ENCODE measurements around the gene TPST2.

DNA sequence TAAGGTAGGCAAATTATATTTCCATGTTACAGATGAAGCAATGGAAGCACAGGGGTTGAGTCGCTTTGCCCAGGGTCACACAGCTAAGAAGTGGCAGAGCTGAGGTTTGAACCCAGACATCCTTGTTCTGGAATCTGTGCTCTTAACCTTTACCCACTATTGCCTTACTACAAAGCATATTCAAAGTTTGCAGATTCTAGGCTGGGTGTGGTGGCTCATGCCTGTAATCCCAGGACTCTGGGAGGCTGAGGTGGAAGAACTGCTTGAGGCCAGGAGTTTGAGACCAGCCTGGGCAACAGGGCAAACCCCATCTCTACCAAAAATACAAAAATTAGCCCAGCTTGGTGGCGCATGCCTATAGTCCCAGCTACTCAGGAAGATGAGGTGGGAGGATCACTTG is 49.8 kb downstream of the TPST2 start:
- TF ChIP-seq TAF1 (IDR thresholded peaks at IDR 0.05; ENCODE audit: borderline replicate concordance, insufficient read depth, low read length) (no peak), POLR2AphosphoS5 (IDR thresholded peaks at IDR 0.05; ENCODE audit: low read depth, low read length) (no peak), FOXP2 (optimal IDR thresholded peaks at IDR 0.05; ENCODE audit: borderline replicate concordance, extremely low read depth, extremely low read length, insufficient read depth) (no peak), SIN3A (IDR thresholded peaks at IDR 0.05; ENCODE audit: borderline replicate concordance, insufficient read depth, low read length) (no peak)
- TF ChIP-seq, protein P1, sequence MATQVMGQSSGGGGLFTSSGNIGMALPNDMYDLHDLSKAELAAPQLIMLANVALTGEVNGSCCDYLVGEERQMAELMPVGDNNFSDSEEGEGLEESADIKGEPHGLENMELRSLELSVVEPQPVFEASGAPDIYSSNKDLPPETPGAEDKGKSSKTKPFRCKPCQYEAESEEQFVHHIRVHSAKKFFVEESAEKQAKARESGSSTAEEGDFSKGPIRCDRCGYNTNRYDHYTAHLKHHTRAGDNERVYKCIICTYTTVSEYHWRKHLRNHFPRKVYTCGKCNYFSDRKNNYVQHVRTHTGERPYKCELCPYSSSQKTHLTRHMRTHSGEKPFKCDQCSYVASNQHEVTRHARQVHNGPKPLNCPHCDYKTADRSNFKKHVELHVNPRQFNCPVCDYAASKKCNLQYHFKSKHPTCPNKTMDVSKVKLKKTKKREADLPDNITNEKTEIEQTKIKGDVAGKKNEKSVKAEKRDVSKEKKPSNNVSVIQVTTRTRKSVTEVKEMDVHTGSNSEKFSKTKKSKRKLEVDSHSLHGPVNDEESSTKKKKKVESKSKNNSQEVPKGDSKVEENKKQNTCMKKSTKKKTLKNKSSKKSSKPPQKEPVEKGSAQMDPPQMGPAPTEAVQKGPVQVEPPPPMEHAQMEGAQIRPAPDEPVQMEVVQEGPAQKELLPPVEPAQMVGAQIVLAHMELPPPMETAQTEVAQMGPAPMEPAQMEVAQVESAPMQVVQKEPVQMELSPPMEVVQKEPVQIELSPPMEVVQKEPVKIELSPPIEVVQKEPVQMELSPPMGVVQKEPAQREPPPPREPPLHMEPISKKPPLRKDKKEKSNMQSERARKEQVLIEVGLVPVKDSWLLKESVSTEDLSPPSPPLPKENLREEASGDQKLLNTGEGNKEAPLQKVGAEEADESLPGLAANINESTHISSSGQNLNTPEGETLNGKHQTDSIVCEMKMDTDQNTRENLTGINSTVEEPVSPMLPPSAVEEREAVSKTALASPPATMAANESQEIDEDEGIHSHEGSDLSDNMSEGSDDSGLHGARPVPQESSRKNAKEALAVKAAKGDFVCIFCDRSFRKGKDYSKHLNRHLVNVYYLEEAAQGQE (IDR thresholded peaks at IDR 0.05; ENCODE audit: insufficient read depth in 1 of 2, low read depth in 2 of 2, low read length in 2 of 2): no peak

Measured in PFSK-1 (cell line).